ENCODE results near the gene RERE.

DNA sequence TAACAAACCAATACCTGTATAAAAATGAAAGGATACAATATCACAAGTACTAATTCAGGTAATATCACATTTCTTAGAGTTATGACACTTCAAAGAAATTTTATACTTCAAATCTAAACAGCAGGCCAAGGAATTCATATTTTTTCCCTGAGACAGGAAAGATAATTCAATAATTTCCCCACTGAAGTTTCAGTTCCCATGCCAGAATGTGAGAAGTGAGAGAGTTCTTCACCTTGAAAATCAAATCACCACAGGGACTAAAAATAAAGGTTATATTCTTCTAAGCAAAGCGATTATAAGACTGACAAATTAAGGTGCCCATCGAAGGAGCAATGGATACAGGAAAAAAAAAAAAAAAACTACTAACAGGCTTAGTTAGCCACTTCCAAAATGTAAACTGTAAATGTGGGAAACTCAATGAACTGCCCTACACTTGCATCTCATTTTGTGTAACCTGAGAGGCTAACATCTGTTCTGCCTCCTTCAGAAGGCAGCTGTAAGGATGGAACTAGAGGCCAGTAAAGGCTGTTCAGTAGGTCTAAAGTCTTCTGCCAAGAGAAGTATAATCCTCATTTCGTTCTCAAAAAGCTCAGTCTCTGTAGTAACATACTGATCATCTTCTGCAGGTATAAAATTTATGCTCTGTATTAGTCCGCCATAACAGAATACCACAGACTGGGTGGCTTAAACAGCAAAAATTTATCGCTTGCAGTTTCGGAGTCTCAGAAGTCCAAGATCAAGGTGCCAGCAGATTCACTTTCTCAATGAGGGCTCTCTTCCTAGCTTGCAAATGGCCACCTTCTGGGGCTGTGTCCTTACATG, 127.8 kb downstream of the RERE start:
- TF ChIP-seq POLR2A (IDR thresholded peaks at IDR 0.05), result no peak
- TF ChIP-seq, protein P1, sequence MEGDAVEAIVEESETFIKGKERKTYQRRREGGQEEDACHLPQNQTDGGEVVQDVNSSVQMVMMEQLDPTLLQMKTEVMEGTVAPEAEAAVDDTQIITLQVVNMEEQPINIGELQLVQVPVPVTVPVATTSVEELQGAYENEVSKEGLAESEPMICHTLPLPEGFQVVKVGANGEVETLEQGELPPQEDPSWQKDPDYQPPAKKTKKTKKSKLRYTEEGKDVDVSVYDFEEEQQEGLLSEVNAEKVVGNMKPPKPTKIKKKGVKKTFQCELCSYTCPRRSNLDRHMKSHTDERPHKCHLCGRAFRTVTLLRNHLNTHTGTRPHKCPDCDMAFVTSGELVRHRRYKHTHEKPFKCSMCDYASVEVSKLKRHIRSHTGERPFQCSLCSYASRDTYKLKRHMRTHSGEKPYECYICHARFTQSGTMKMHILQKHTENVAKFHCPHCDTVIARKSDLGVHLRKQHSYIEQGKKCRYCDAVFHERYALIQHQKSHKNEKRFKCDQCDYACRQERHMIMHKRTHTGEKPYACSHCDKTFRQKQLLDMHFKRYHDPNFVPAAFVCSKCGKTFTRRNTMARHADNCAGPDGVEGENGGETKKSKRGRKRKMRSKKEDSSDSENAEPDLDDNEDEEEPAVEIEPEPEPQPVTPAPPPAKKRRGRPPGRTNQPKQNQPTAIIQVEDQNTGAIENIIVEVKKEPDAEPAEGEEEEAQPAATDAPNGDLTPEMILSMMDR (IDR thresholded peaks at IDR 0.05), result no peak

All from thyroid gland (tissue), 4 donors.